ENCODE measurements around the gene ZNF672. TPM values are rescaled to one million over a fixed set of nuclear protein-coding genes. Genes with fewer than 3 reads are reported as not detected.

The ZNF672 gene
- total RNA-seq, 1 experiment from 2014 or later = 29.1 TPM

GRCh38 chr1:248852481-248853405, 14.7 kb downstream of the ZNF672 start:
- POLR2A ChIA-PET = no interaction called here
- H3K9me3 ChIP-seq = no peaks in the 10 kb centered on the region
- TF ChIP-seq CTCF (IDR thresholded peaks at IDR 0.05; ENCODE audit: insufficient read depth in 1 of 2, low read depth in 1 of 2, low read length in 1 of 2, severe bottlenecking in 1 of 2, unreplicated experiment in 1 of 2) = no peak
- intact Hi-C loops (cut with micrococcal nuclease; ENCODE audit: unreplicated experiment) = no loop called here
- H3K36me3 ChIP-seq (ENCODE audit: control insufficient read depth, insufficient read depth, low read length) = no peaks in the 10 kb centered on the region; the same call in none of the 2 replicates
- Mint-ChIP-seq H3K9me3 (ENCODE audit: unreplicated experiment) (no peaks in the 10 kb centered on the region), H3K36me3 (ENCODE audit: insufficient read depth, unreplicated experiment) (peaks cover 18% of the 10 kb centered on the region), H3K27me3 (ENCODE audit: insufficient read depth, unreplicated experiment) (no peaks in the 10 kb centered on the region), H3K27ac (ENCODE audit: unreplicated experiment) (no peak overlapping the region), H3K4me3 (ENCODE audit: unreplicated experiment) (no peak overlapping the region), H3K4me1 (ENCODE audit: low read depth, unreplicated experiment) (no peaks in the 10 kb centered on the region)
- no peaks in the 10 kb centered on the region for H3K27me3 ChIP-seq (replicated peaks; ENCODE audit: control insufficient read depth, insufficient read depth, low read length)
- no peak for DNase-seq
- H3K4me1 ChIP-seq = peaks cover 10% of the 10 kb centered on the region
- CTCF ChIA-PET = no interaction called here
- H3K4me3 ChIP-seq (ENCODE audit: low read depth, low read length) = no peak overlapping the region
- no TSS peak for BruUV-seq (replicated peaks)

GRCh38 chr1:248853663-248854375, 15.8 kb downstream of the ZNF672 start:
- ChIA-PET POLR2A (no interaction called here), CTCF (no interaction called here)
- no peak for DNase-seq
- Histone ChIP-seq H3K4me3 (ENCODE audit: low read depth, low read length) (no peak overlapping the region), H3K4me1 (peaks cover 10% of the 10 kb centered on the region), H3K36me3 (ENCODE audit: control insufficient read depth, insufficient read depth, low read length) (no peaks in the 10 kb centered on the region; the same call in 1 of the 2 replicates), H3K9me3 (no peaks in the 10 kb centered on the region), H3K27me3 (replicated peaks; ENCODE audit: control insufficient read depth, insufficient read depth, low read length) (no peaks in the 10 kb centered on the region)
- Mint-ChIP-seq H3K27me3 (ENCODE audit: insufficient read depth, unreplicated experiment) (no peaks in the 10 kb centered on the region), H3K27ac (ENCODE audit: unreplicated experiment) (peak overlapping the region; percentile 64), H3K4me3 (ENCODE audit: unreplicated experiment) (no peak overlapping the region), H3K4me1 (ENCODE audit: low read depth, unreplicated experiment) (no peaks in the 10 kb centered on the region), H3K9me3 (ENCODE audit: unreplicated experiment) (no peaks in the 10 kb centered on the region), H3K36me3 (ENCODE audit: insufficient read depth, unreplicated experiment) (peaks cover 24% of the 10 kb centered on the region)
- BruUV-seq (replicated peaks) = no TSS peak
- TF ChIP-seq CTCF (IDR thresholded peaks at IDR 0.05; ENCODE audit: insufficient read depth in 1 of 2, low read depth in 1 of 2, low read length in 1 of 2, severe bottlenecking in 1 of 2, unreplicated experiment in 1 of 2) = no peak
- intact Hi-C loops (cut with micrococcal nuclease; ENCODE audit: unreplicated experiment) = no loop called here

GRCh38 chr1:248855580-248855979, 17.6 kb downstream of the ZNF672 start:
- Mint-ChIP-seq H3K36me3 (ENCODE audit: insufficient read depth, unreplicated experiment) (peaks cover 23% of the 10 kb centered on the region), H3K27me3 (ENCODE audit: insufficient read depth, unreplicated experiment) (no peaks in the 10 kb centered on the region), H3K4me1 (ENCODE audit: low read depth, unreplicated experiment) (peaks cover 9% of the 10 kb centered on the region), H3K27ac (ENCODE audit: unreplicated experiment) (no peak overlapping the region), H3K4me3 (ENCODE audit: unreplicated experiment) (no peak overlapping the region), H3K9me3 (ENCODE audit: unreplicated experiment) (no peaks in the 10 kb centered on the region)
- Histone ChIP-seq H3K27me3 (replicated peaks; ENCODE audit: control insufficient read depth, insufficient read depth, low read length) (no peaks in the 10 kb centered on the region), H3K9me3 (no peaks in the 10 kb centered on the region), H3K4me1 (peaks cover 13% of the 10 kb centered on the region), H3K4me3 (ENCODE audit: low read depth, low read length) (no peak overlapping the region), H3K36me3 (ENCODE audit: control insufficient read depth, insufficient read depth, low read length) (no peaks in the 10 kb centered on the region; the same call in 1 of the 2 replicates)
- no TSS peak for BruUV-seq (replicated peaks)
- POLR2A ChIA-PET = no interaction called here
- intact Hi-C loops (cut with micrococcal nuclease; ENCODE audit: unreplicated experiment) = no loop called here
- DNase-seq = no peak
- CTCF ChIA-PET = no interaction called here
- no peak for TF ChIP-seq CTCF (IDR thresholded peaks at IDR 0.05; ENCODE audit: insufficient read depth in 1 of 2, low read depth in 1 of 2, low read length in 1 of 2, severe bottlenecking in 1 of 2, unreplicated experiment in 1 of 2)

Data from Caco-2 (cell line).